NB4 (cell line): ENCODE results near the gene DHRS3.

Source experiments
- CTCF ChIP-seq: IDR thresholded peaks from one replicate; pipeline ENCODE4 v1.5.1; 2012; ENCODE audit warnings: low read depth, low read length
- POLR2A ChIP-seq: IDR thresholded peaks from 2 replicates; pipeline ENCODE4 v1.6.1; 2011; ENCODE audit warnings: mild to moderate bottlenecking; ENCODE audit not compliant: insufficient read length; ENCODE audit errors: extremely low read depth

GRCh38 chr1:12566484-12567287, 51.3 kb downstream of the DHRS3 start:
- no peak for TF ChIP-seq CTCF
- TF ChIP-seq POLR2A = no peak
